HCT116 (cell line): Measurements from ENCODE around the gene LSM12. TPM values are rescaled to one million over a fixed set of nuclear protein-coding genes. Genes with fewer than 3 reads are reported as not detected.

Experiments
- ATAC-seq: fragments of 200-7000 bp; cut with Tn5 transposase; 2 replicates; pipeline ENCODE4 v1.9.1; 2020; ENCODE audit warnings: mild to moderate bottlenecking, moderate library complexity
- BruUV-seq: library from RNA; stranded (reverse); fragments of 400-500 nt; replicated peaks from 2 replicates; lab custom pipeline; 2021; lab: Mats Ljungman, UMichigan
- CTCF ChIA-PET: fragments of 300-600 bp; sonication (Branson Sonifier 250); formaldehyde crosslinking; loops from one replicate; lab custom pipeline; 2021; ENCODE audit warnings: antibody characterized with exemption; lab: Charles Lee
- POLR2A ChIA-PET: fragments of 300-600, 350-600 bp; sonication (Branson Sonifier 250); formaldehyde crosslinking; loops from one replicate; lab custom pipeline; 2021; ENCODE audit warnings: antibody characterized with exemption; lab: Charles Lee
- RAD21 ChIA-PET, 2 experiments: fragments of 300-600 bp; sonication (Branson Sonifier 250); formaldehyde crosslinking; loops; one replicate each; lab custom pipeline; 2023; ENCODE audit warnings: low total read pairs in 2 of 2; ENCODE audit not compliant: uncharacterized antibody in 2 of 2, unreplicated experiment in 2 of 2, low non-redundant PET in 1 of 2; lab: Charles Lee
- DNase-seq: peaks from one replicate; pipeline ENCODE4 v3.0.0-alpha.2; 2010; ENCODE audit warnings: low read depth, low spot score
- H2AFZ ChIP-seq: fragments of 200-600 bp; shearing (Covaris generic), sonication (generic); 2 replicates; pipeline ENCODE4 v1.6.1; 2017; ENCODE audit warnings: low read depth, mixed run types, mixed read lengths, antibody characterized with exemption, low read length; ENCODE audit not compliant: poor library complexity, severe bottlenecking
- H3K27ac ChIP-seq: 2 replicates; pipeline ENCODE4 v1.5.1; 2012; ENCODE audit warnings: low read depth, low read length
- H3K27me3 ChIP-seq: fragments of 200-600 bp; sonication (generic); 2 replicates; pipeline ENCODE4 v1.6.1; 2016; ENCODE audit warnings: mixed run types, low read length, mixed read lengths; ENCODE audit not compliant: insufficient read depth
- H3K36me3 ChIP-seq, 2 experiments: fragments of 200-500 bp in 1 of 2; fragments of 200-600 bp in 1 of 2; sonication (Bioruptor generic) in 1 of 2; sonication (generic) in 1 of 2; 2 replicates each; pipeline versions ENCODE4 v1.5.1 to v1.6.1; 2014 to 2016; ENCODE audit warnings: low read length in 2 of 2, inconsistent platforms in 1 of 2, mixed read lengths in 1 of 2, mixed run types in 1 of 2; ENCODE audit not compliant: insufficient read depth in 2 of 2, control insufficient read depth in 1 of 2
- H3K4me1 ChIP-seq, 2 experiments: fragments of 200-600 bp in 1 of 2; sonication (generic) in 1 of 2; 2 replicates each; pipeline versions ENCODE4 v1.5.1 to v1.6.1; 2012 to 2017; ENCODE audit warnings: low read length in 2 of 2, inconsistent platforms in 1 of 2, mild to moderate bottlenecking in 1 of 2, mixed read lengths in 1 of 2, mixed run types in 1 of 2, moderate library complexity in 1 of 2; ENCODE audit not compliant: insufficient read depth in 2 of 2, control insufficient read depth in 1 of 2
- H3K4me2 ChIP-seq: fragments of 200-600 bp; sonication (generic); 2 replicates; pipeline ENCODE4 v1.6.1; 2017; ENCODE audit warnings: mixed run types, low read length, mixed read lengths
- H3K4me3 ChIP-seq, 2 experiments: fragments of 200-600 bp in 1 of 2; sonication (generic) in 1 of 2; replicated peaks in 1 of 2; 2 replicates each; pipeline ENCODE4 v1.5.1; 2011 to 2016; ENCODE audit warnings: low read length in 2 of 2, control low read depth in 1 of 2, low read depth in 1 of 2, mild to moderate bottlenecking in 1 of 2, mixed read lengths in 1 of 2, mixed run types in 1 of 2
- H3K79me2 ChIP-seq: fragments of 200-600 bp; sonication (generic); 2 replicates; pipeline ENCODE4 v1.6.1; 2017; ENCODE audit warnings: mild to moderate bottlenecking, mixed run types, low read length, moderate library complexity, mixed read lengths; ENCODE audit not compliant: insufficient read depth
- H3K9ac ChIP-seq: fragments of 200-600 bp; sonication (generic); 2 replicates; pipeline ENCODE4 v1.6.1; 2016; ENCODE audit warnings: low read length, mixed read lengths
- H3K9me2 ChIP-seq: fragments of 200-600 bp; sonication (generic), shearing (Covaris generic); 2 replicates; pipeline ENCODE4 v1.6.1; 2017; ENCODE audit warnings: mixed run types, mild to moderate bottlenecking, moderate library complexity; ENCODE audit not compliant: insufficient read depth
- H3K9me3 ChIP-seq, 2 experiments: fragments of 200-500 bp in 1 of 2; fragments of 200-600 bp in 1 of 2; sonication (Bioruptor generic) in 1 of 2; sonication (generic) in 1 of 2; 2 replicates each; pipeline ENCODE4 v1.6.1; 2014 to 2017; ENCODE audit warnings: low read length in 2 of 2, mixed read lengths in 2 of 2, inconsistent platforms in 1 of 2, low read depth in 1 of 2, mild to moderate bottlenecking in 1 of 2, mixed run types in 1 of 2, moderate library complexity in 1 of 2; ENCODE audit not compliant: control insufficient read depth in 1 of 2, insufficient read depth in 1 of 2
- H4K20me1 ChIP-seq: fragments of 200-600 bp; sonication (generic), shearing (Covaris generic); 2 replicates; pipeline ENCODE4 v1.6.1; 2017; ENCODE audit warnings: mixed run types, mild to moderate bottlenecking, moderate library complexity; ENCODE audit not compliant: insufficient read depth
- EGR1 ChIP-seq: IDR thresholded peaks from 2 replicates; pipeline ENCODE4 v1.6.1; 2012; ENCODE audit warnings: low read depth
- ELF1 ChIP-seq: IDR thresholded peaks from 2 replicates; pipeline ENCODE4 v1.6.1; 2012; ENCODE audit warnings: low read depth, borderline replicate concordance
- EZH2phosphoT487 ChIP-seq: fragments of 200-600 bp; IDR thresholded peaks from 2 replicates; pipeline ENCODE4 v1.6.1; 2018; ENCODE audit warnings: antibody characterized with exemption, borderline replicate concordance
- JUND ChIP-seq: IDR thresholded peaks from 2 replicates; pipeline ENCODE4 v1.6.1; 2012
- POLR2A ChIP-seq: IDR thresholded peaks from 2 replicates; pipeline ENCODE4 v1.7.0; 2011; ENCODE audit warnings: borderline replicate concordance; ENCODE audit not compliant: insufficient read depth, insufficient read length; ENCODE audit errors: extremely low read depth
- POLR2AphosphoS5 ChIP-seq: IDR thresholded peaks from 2 replicates; pipeline ENCODE4 v1.6.1; 2011; ENCODE audit warnings: mild to moderate bottlenecking, low read depth, low read length, moderate library complexity
- RAD21 ChIP-seq: IDR thresholded peaks from 2 replicates; pipeline ENCODE4 v1.6.1; 2012; ENCODE audit warnings: low read depth, mild to moderate bottlenecking
- SIN3A ChIP-seq: IDR thresholded peaks from 2 replicates; pipeline ENCODE4 v1.6.1; 2012; ENCODE audit warnings: low read depth
- SP1 ChIP-seq: IDR thresholded peaks from 2 replicates; pipeline ENCODE4 v1.6.1; 2012; ENCODE audit warnings: low read depth
- ZFX ChIP-seq: fragments of 450-650 bp; IDR thresholded peaks from 2 replicates; pipeline ENCODE4 v1.6.1; 2017
- ZNF274 ChIP-seq: fragments of 200-500 bp; sonication (Bioruptor generic); IDR thresholded peaks from 2 replicates; pipeline ENCODE4 v1.6.1; 2014; ENCODE audit warnings: mild to moderate bottlenecking, low read depth, low read length, inconsistent platforms
- intact Hi-C: fragments of 100-400 bp; cut with micrococcal nuclease; formaldehyde crosslinking; loops from 2 replicates; pipeline ENCODE4 v1.10.0; 2022
- total RNA-seq: library from RNA; stranded (reverse); gene quantifications from one replicate; pipeline ENCODE4 v1.2.1, GENCODE V29; 2021; ENCODE audit not compliant: unreplicated experiment
- TF ChIP-seq, protein P1 (sequence below): IDR thresholded peaks from 2 replicates; pipeline ENCODE4 v1.6.1; 2011; ENCODE audit warnings: mild to moderate bottlenecking, low read length, moderate library complexity; ENCODE audit not compliant: insufficient replicate concordance; ENCODE audit errors: extremely low read depth
- TF ChIP-seq, protein P2 (sequence below): IDR thresholded peaks from 2 replicates; pipeline ENCODE4 v1.6.1; 2012
- TF ChIP-seq, protein P3 (sequence below): IDR thresholded peaks from 2 replicates; pipeline ENCODE4 v1.6.1; 2012

Gene LSM12
- total RNA-seq, 1 experiment from 2014 or later: 99.6 TPM

DNA sequence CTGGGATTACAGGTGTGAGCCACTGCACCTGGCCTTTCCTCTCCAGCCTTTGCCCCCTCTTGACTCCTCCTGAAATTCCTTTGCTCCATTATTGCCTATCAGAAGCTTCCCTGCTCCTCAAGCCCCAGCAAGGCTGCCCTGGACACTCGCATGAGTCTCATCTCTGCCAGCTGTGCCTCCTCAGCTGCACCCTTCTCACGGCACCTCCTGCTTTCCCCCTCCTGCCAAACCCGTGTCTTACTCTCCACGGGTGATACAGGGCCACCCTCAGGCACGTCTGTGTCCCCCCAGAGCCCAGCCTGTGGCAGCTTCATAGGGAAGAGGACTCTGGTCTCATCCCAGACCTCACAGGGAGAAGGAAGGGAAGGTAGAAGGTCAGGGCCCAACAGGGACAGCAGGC lies 19.4 kb upstream of the LSM12 start:
- Histone ChIP-seq H2AFZ (no peak overlapping the region), H3K4me1 (peaks cover 34 to 62% of the 10 kb centered on the region in 2 experiments), H3K36me3 (peaks cover 0 to 4% of the 10 kb centered on the region in 2 experiments; a peak in 1 of 4 replicates), H3K4me3 (no peak overlapping the region), H3K79me2 (no peaks in the 10 kb centered on the region), H3K4me2 (peak overlapping the region; percentile 77; the same call in 1 of the 2 replicates), H3K9me3 (no peaks in the 10 kb centered on the region), H3K27me3 (no peaks in the 10 kb centered on the region), H4K20me1 (no peaks in the 10 kb centered on the region), H3K9ac (0 out of 2 replicates have a peak overlapping the region, but pooled peaks have one; percentile 43), H3K27ac (peak overlapping the region; percentile 48; the same call in 1 of the 2 replicates), H3K9me2 (no peaks in the 10 kb centered on the region)
- intact Hi-C loops: no loop called here
- ChIA-PET RAD21 (no interaction called here), POLR2A (no interaction called here), CTCF (interaction anchor here (1.0 kb wide), 1 partner anchor 30 kb away, joined by 4 read pairs; no protein-coding TSS in a partner anchor)
- no peak for DNase-seq
- no TSS peak for BruUV-seq
- TF ChIP-seq ZNF274: no peak
- TF ChIP-seq EGR1: no peak
- no peak for TF ChIP-seq ZFX
- no peak for TF ChIP-seq POLR2AphosphoS5
- no peak for TF ChIP-seq RAD21
- TF ChIP-seq ELF1: no peak
- TF ChIP-seq SIN3A: no peak
- no peak for TF ChIP-seq JUND
- TF ChIP-seq, protein P1, sequence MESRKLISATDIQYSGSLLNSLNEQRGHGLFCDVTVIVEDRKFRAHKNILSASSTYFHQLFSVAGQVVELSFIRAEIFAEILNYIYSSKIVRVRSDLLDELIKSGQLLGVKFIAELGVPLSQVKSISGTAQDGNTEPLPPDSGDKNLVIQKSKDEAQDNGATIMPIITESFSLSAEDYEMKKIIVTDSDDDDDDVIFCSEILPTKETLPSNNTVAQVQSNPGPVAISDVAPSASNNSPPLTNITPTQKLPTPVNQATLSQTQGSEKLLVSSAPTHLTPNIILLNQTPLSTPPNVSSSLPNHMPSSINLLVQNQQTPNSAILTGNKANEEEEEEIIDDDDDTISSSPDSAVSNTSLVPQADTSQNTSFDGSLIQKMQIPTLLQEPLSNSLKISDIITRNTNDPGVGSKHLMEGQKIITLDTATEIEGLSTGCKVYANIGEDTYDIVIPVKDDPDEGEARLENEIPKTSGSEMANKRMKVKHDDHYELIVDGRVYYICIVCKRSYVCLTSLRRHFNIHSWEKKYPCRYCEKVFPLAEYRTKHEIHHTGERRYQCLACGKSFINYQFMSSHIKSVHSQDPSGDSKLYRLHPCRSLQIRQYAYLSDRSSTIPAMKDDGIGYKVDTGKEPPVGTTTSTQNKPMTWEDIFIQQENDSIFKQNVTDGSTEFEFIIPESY: no peak
- no peak for TF ChIP-seq POLR2A
- TF ChIP-seq, protein P2, sequence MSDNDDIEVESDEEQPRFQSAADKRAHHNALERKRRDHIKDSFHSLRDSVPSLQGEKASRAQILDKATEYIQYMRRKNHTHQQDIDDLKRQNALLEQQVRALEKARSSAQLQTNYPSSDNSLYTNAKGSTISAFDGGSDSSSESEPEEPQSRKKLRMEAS: no peak
- no peak for TF ChIP-seq SP1
- no peak for TF ChIP-seq EZH2phosphoT487
- TF ChIP-seq, protein P3, sequence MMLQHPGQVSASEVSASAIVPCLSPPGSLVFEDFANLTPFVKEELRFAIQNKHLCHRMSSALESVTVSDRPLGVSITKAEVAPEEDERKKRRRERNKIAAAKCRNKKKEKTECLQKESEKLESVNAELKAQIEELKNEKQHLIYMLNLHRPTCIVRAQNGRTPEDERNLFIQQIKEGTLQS: no peak
- no peak for ATAC-seq
